ENCODE measurements around the gene ADAM8. TPM values are rescaled to one million over a fixed set of nuclear protein-coding genes. Genes with fewer than 3 reads are reported as not detected.

The ADAM8 gene
- total RNA-seq, 2 experiments from 2014 or later = 10.0 to 16.3 TPM

DNA sequence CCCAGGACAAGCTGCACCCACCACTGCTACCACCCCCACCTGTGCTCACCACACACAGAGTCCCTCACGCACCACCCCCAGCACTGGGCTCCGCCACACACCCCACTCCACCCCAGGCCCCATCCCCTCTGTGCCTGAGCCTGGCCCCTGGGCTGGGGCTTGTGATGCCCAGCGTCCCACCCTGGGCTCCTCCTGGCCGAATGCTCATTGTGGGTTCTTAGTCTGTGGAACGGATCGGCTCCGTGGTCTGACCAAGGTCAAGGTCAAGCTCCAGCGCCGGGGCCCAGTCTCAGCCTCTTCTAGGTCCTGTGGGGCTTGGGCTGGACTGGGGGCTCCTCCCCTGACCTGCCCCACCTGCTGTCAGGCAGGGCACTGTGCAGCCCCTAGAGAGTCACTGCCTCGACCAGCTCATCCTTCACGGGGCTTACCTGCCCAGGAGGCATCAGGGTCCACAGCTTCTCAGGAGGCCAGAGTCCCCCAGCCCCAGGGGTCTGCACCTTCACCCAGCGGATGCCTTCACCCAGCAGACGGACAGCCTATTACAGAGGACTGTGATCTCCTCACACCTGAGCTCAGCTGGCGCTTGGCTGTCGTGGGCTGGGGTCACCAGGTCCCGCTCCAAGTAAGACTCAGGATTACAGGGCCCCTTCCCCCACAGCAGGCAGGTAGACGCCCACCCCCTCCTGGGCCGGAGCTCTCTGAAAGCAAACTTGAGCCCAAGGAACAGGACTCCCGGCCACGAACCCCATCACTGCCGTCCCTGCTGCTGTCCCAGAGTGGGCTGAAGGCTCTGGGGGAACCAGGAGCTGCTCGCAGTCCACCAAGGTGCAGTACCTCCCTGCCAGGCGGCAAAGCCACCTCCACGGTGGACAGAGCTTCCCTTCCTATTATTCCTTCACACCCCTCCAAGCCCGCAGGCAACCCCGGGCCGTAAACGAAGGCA, 61.9 kb downstream of the ADAM8 start:
- intact Hi-C loops (cut with micrococcal nuclease; ENCODE audit: unreplicated experiment) = no loop called here
- H2AFZ ChIP-seq (ENCODE audit: low read length) = no peak overlapping the region
- H4K20me1 ChIP-seq (ENCODE audit: insufficient read depth, low read length) = no peaks in the 10 kb centered on the region
- ChIA-PET CTCF (ENCODE audit: unreplicated experiment) (no interaction called here), POLR2A (interaction anchor here (0.8 kb wide), 1 partner anchor 265 kb away, joined by 3 read pairs; no protein-coding TSS in a partner anchor)
- no peak overlapping the region for H3K4me2 ChIP-seq (ENCODE audit: low read length)
- no peak for TF ChIP-seq CTCF (conservative IDR thresholded peaks at IDR 0.05; ENCODE audit: low read length)
- H3K9me3 ChIP-seq (ENCODE audit: low read length) = no peaks in the 10 kb centered on the region
- no peaks in the 10 kb centered on the region for H3K79me2 ChIP-seq (ENCODE audit: insufficient read depth, low read depth, low read length)
- no peaks in the 10 kb centered on the region for H3K4me1 ChIP-seq (ENCODE audit: insufficient read depth, low read length, poor library complexity, severe bottlenecking)
- BruUV-seq (replicated peaks) = no TSS peak
- no peak overlapping the region for H3K27ac ChIP-seq (ENCODE audit: low read depth, low read length, poor library complexity, severe bottlenecking)
- H3K9me2 ChIP-seq (ENCODE audit: insufficient read depth, low read length) = no peaks in the 10 kb centered on the region
- DNase-seq (ENCODE audit: low spot score) = no peak
- H3K4me3 ChIP-seq (ENCODE audit: low read depth, low read length, poor library complexity, severe bottlenecking) = no peak overlapping the region
- no peaks in the 10 kb centered on the region for H3K36me3 ChIP-seq (ENCODE audit: insufficient read depth, low read length)

DNA sequence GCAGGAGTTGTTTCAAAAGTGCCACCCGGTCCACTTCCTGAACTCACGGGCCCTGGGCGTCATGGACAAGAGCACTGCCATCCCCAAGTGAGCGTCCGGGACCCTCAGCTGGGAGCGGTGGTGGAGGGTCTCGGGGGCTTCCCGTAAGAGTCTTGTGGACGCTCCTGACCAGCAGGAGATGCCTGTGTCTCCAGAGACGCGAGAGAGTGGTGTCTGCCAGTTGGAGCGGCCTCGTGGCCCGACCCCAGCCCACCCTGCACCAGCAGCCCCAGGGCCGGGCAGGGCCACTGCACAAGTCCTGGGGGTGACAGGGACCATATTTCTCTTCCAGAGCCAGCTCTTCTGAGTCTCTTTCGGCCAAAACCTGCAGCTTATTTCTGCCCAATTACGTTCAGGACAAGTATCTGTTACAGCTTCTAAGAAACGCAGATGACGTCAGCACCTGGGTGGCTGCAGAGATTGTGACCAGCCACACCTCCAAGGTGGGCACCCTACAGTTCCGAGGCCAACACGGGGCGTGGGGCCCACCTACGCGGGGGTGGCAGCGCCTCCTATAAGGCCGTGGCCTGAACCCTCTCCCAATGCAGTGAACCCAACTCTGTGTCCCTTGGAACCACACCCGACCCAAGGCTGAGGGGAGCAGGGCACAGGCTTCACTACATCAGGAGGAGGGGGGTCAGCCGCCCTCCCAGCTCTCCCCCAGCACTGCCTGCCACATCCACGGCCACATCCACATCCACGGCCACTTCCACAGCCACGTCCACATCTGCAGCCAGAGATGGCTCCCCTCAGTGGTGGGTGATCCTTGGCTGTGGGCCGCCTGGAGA, 62.8 kb downstream of the ADAM8 start:
- BruUV-seq (replicated peaks) = no TSS peak
- H3K27ac ChIP-seq (ENCODE audit: low read depth, low read length, poor library complexity, severe bottlenecking) = no peak overlapping the region
- H3K9me2 ChIP-seq (ENCODE audit: insufficient read depth, low read length) = no peaks in the 10 kb centered on the region
- no peaks in the 10 kb centered on the region for H3K79me2 ChIP-seq (ENCODE audit: insufficient read depth, low read depth, low read length)
- no peaks in the 10 kb centered on the region for H3K9me3 ChIP-seq (ENCODE audit: low read length)
- H3K4me3 ChIP-seq (ENCODE audit: low read depth, low read length, poor library complexity, severe bottlenecking) = no peak overlapping the region
- CTCF ChIA-PET (ENCODE audit: unreplicated experiment) = no interaction called here
- DNase-seq (ENCODE audit: low spot score) = no peak
- no peak overlapping the region for H2AFZ ChIP-seq (ENCODE audit: low read length)
- H4K20me1 ChIP-seq (ENCODE audit: insufficient read depth, low read length) = no peaks in the 10 kb centered on the region
- intact Hi-C loops (cut with micrococcal nuclease; ENCODE audit: unreplicated experiment) = no loop called here
- H3K4me1 ChIP-seq (ENCODE audit: insufficient read depth, low read length, poor library complexity, severe bottlenecking) = no peaks in the 10 kb centered on the region
- H3K4me2 ChIP-seq (ENCODE audit: low read length) = no peak overlapping the region
- POLR2A ChIA-PET = no interaction called here
- TF ChIP-seq CTCF (conservative IDR thresholded peaks at IDR 0.05; ENCODE audit: low read length) = no peak
- TF ChIP-seq EZH2phosphoT487 (IDR thresholded peaks at IDR 0.05; ENCODE audit: borderline replicate concordance, low read depth, low read length) = no peak
- no peaks in the 10 kb centered on the region for H3K36me3 ChIP-seq (ENCODE audit: insufficient read depth, low read length)

Data from OCI-LY7 (cell line).